ENCODE measurements around the gene KLHL21. TPM values are rescaled to one million over a fixed set of nuclear protein-coding genes. Genes with fewer than 3 reads are reported as not detected.

Gene KLHL21
- total and polyA plus RNA-seq, 4 donors = 8.7 to 30.4 (median 16.6) TPM

DNA sequence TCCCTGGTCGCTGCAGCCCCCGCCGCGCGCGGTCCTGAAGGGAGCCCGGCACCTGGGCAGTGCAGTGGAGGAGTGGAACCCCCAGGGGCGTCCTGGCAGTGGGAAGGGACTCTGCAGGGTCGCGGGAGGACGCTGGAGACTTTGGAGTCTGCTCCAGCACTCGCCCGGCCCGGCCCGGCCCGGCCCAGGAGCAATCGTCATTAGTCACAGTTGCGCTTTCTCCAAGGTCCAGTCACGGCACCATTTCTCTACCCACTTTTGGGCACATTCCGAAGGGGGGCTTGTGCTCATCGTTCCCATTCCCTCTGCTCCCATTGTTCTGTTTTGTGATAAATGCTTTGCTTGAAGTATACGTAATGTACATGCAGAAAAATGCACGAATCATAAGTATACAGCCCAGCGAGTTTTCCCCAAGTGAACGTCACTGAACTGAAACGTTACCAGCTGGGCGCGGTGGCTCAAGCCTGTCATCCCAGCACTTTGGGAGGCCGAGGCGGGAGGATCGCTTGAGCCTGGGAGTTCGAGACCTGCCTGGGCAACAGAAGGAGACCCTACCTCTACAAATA, 23.0 kb upstream of the KLHL21 start:
- H3K9ac ChIP-seq (ENCODE audit: low read depth in 1 of 2, low read length in 2 of 2) = peak overlapping the region in 1 of 2 donors; percentile 56
- 8% methylated on average over 32 of the region's 32 CpGs for WGBS
- no peaks in the 10 kb centered on the region for H3K27me3 ChIP-seq (ENCODE audit: control insufficient read depth in 4 of 4, insufficient read depth in 4 of 4, low read length in 3 of 4)
- H3K27ac ChIP-seq (ENCODE audit: low read depth in 1 of 2, low read length in 2 of 2) = peak overlapping the region; percentile 47 to 75
- peaks cover 6 to 56% (median 41%) of the 10 kb centered on the region in 4 donors for H3K4me1 ChIP-seq (ENCODE audit: control insufficient read depth in 4 of 4, insufficient read depth in 4 of 4, low read length in 3 of 4)
- H3K9me3 ChIP-seq (ENCODE audit: control insufficient read depth in 4 of 4, low read length in 3 of 4) = no peaks in the 10 kb centered on the region
- peaks cover 0 to 18% (median 8%) of the 10 kb centered on the region in 4 donors for H3K36me3 ChIP-seq (ENCODE audit: control insufficient read depth in 4 of 4, insufficient read depth in 3 of 4, low read depth in 1 of 4, low read length in 3 of 4)
- peak overlapping the region; percentile 33 to 86 (median 67) for H3K4me3 ChIP-seq (ENCODE audit: low read depth in 1 of 3, low read length in 3 of 3)
- DNase-seq (ENCODE audit: low spot score) = no peak
- no peak for TF ChIP-seq RXRA (IDR thresholded peaks at IDR 0.05)
- TF ChIP-seq RAD21 (IDR thresholded peaks at IDR 0.05) = no peak
- no peak for TF ChIP-seq JUND (IDR thresholded peaks at IDR 0.05)
- TF ChIP-seq, protein P1, sequence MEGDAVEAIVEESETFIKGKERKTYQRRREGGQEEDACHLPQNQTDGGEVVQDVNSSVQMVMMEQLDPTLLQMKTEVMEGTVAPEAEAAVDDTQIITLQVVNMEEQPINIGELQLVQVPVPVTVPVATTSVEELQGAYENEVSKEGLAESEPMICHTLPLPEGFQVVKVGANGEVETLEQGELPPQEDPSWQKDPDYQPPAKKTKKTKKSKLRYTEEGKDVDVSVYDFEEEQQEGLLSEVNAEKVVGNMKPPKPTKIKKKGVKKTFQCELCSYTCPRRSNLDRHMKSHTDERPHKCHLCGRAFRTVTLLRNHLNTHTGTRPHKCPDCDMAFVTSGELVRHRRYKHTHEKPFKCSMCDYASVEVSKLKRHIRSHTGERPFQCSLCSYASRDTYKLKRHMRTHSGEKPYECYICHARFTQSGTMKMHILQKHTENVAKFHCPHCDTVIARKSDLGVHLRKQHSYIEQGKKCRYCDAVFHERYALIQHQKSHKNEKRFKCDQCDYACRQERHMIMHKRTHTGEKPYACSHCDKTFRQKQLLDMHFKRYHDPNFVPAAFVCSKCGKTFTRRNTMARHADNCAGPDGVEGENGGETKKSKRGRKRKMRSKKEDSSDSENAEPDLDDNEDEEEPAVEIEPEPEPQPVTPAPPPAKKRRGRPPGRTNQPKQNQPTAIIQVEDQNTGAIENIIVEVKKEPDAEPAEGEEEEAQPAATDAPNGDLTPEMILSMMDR (IDR thresholded peaks at IDR 0.05; ENCODE audit: low read depth, low read length, missing input control) = no peak
- no peak for TF ChIP-seq NR2F2 (IDR thresholded peaks at IDR 0.05)
- no peak for TF ChIP-seq FOXA1 (IDR thresholded peaks at IDR 0.05)
- TF ChIP-seq, protein P2, sequence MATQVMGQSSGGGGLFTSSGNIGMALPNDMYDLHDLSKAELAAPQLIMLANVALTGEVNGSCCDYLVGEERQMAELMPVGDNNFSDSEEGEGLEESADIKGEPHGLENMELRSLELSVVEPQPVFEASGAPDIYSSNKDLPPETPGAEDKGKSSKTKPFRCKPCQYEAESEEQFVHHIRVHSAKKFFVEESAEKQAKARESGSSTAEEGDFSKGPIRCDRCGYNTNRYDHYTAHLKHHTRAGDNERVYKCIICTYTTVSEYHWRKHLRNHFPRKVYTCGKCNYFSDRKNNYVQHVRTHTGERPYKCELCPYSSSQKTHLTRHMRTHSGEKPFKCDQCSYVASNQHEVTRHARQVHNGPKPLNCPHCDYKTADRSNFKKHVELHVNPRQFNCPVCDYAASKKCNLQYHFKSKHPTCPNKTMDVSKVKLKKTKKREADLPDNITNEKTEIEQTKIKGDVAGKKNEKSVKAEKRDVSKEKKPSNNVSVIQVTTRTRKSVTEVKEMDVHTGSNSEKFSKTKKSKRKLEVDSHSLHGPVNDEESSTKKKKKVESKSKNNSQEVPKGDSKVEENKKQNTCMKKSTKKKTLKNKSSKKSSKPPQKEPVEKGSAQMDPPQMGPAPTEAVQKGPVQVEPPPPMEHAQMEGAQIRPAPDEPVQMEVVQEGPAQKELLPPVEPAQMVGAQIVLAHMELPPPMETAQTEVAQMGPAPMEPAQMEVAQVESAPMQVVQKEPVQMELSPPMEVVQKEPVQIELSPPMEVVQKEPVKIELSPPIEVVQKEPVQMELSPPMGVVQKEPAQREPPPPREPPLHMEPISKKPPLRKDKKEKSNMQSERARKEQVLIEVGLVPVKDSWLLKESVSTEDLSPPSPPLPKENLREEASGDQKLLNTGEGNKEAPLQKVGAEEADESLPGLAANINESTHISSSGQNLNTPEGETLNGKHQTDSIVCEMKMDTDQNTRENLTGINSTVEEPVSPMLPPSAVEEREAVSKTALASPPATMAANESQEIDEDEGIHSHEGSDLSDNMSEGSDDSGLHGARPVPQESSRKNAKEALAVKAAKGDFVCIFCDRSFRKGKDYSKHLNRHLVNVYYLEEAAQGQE (IDR thresholded peaks at IDR 0.05) = no peak
- TF ChIP-seq, protein P3, sequence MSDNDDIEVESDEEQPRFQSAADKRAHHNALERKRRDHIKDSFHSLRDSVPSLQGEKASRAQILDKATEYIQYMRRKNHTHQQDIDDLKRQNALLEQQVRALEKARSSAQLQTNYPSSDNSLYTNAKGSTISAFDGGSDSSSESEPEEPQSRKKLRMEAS (IDR thresholded peaks at IDR 0.05) = no peak
- TF ChIP-seq TAF1 (conservative IDR thresholded peaks at IDR 0.05) = no peak
- no peak for TF ChIP-seq EGR1 (IDR thresholded peaks at IDR 0.05; ENCODE audit: low read depth in 2 of 2)
- TF ChIP-seq HNF4G (IDR thresholded peaks at IDR 0.05) = no peak
- TF ChIP-seq HNF4A (conservative IDR thresholded peaks at IDR 0.05) = no peak
- TF ChIP-seq, protein P4, sequence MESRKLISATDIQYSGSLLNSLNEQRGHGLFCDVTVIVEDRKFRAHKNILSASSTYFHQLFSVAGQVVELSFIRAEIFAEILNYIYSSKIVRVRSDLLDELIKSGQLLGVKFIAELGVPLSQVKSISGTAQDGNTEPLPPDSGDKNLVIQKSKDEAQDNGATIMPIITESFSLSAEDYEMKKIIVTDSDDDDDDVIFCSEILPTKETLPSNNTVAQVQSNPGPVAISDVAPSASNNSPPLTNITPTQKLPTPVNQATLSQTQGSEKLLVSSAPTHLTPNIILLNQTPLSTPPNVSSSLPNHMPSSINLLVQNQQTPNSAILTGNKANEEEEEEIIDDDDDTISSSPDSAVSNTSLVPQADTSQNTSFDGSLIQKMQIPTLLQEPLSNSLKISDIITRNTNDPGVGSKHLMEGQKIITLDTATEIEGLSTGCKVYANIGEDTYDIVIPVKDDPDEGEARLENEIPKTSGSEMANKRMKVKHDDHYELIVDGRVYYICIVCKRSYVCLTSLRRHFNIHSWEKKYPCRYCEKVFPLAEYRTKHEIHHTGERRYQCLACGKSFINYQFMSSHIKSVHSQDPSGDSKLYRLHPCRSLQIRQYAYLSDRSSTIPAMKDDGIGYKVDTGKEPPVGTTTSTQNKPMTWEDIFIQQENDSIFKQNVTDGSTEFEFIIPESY (IDR thresholded peaks at IDR 0.05) = no peak
- no peak for TF ChIP-seq FOXA2 (IDR thresholded peaks at IDR 0.05)
